HCT116 (cell line): Measurements from ENCODE around the gene ESPN. TPM values are rescaled to one million over a fixed set of nuclear protein-coding genes. Genes with fewer than 3 reads are reported as not detected.

Experiments
- ATAC-seq: fragments of 200-7000 bp; cut with Tn5 transposase; 2 replicates; pipeline ENCODE4 v1.9.1; 2020; ENCODE audit warnings: mild to moderate bottlenecking, moderate library complexity
- BruUV-seq: library from RNA; stranded (reverse); fragments of 400-500 nt; replicated peaks from 2 replicates; lab custom pipeline; 2021; lab: Mats Ljungman, UMichigan
- CTCF ChIA-PET: fragments of 300-600 bp; sonication (Branson Sonifier 250); formaldehyde crosslinking; loops from one replicate; lab custom pipeline; 2021; ENCODE audit warnings: antibody characterized with exemption; lab: Charles Lee
- POLR2A ChIA-PET: fragments of 300-600, 350-600 bp; sonication (Branson Sonifier 250); formaldehyde crosslinking; loops from one replicate; lab custom pipeline; 2021; ENCODE audit warnings: antibody characterized with exemption; lab: Charles Lee
- RAD21 ChIA-PET, 2 experiments: fragments of 300-600 bp; sonication (Branson Sonifier 250); formaldehyde crosslinking; loops; one replicate each; lab custom pipeline; 2023; ENCODE audit warnings: low total read pairs in 2 of 2; ENCODE audit not compliant: uncharacterized antibody in 2 of 2, unreplicated experiment in 2 of 2, low non-redundant PET in 1 of 2; lab: Charles Lee
- DNase-seq: peaks from one replicate; pipeline ENCODE4 v3.0.0-alpha.2; 2010; ENCODE audit warnings: low read depth, low spot score
- H2AFZ ChIP-seq: fragments of 200-600 bp; shearing (Covaris generic), sonication (generic); 2 replicates; pipeline ENCODE4 v1.6.1; 2017; ENCODE audit warnings: low read depth, mixed run types, mixed read lengths, antibody characterized with exemption, low read length; ENCODE audit not compliant: poor library complexity, severe bottlenecking
- H3K27ac ChIP-seq: 2 replicates; pipeline ENCODE4 v1.5.1; 2012; ENCODE audit warnings: low read depth, low read length
- H3K27me3 ChIP-seq: fragments of 200-600 bp; sonication (generic); 2 replicates; pipeline ENCODE4 v1.6.1; 2016; ENCODE audit warnings: mixed run types, low read length, mixed read lengths; ENCODE audit not compliant: insufficient read depth
- H3K36me3 ChIP-seq, 2 experiments: fragments of 200-500 bp in 1 of 2; fragments of 200-600 bp in 1 of 2; sonication (Bioruptor generic) in 1 of 2; sonication (generic) in 1 of 2; 2 replicates each; pipeline versions ENCODE4 v1.5.1 to v1.6.1; 2014 to 2016; ENCODE audit warnings: low read length in 2 of 2, inconsistent platforms in 1 of 2, mixed read lengths in 1 of 2, mixed run types in 1 of 2; ENCODE audit not compliant: insufficient read depth in 2 of 2, control insufficient read depth in 1 of 2
- H3K4me1 ChIP-seq, 2 experiments: fragments of 200-600 bp in 1 of 2; sonication (generic) in 1 of 2; 2 replicates each; pipeline versions ENCODE4 v1.5.1 to v1.6.1; 2012 to 2017; ENCODE audit warnings: low read length in 2 of 2, inconsistent platforms in 1 of 2, mild to moderate bottlenecking in 1 of 2, mixed read lengths in 1 of 2, mixed run types in 1 of 2, moderate library complexity in 1 of 2; ENCODE audit not compliant: insufficient read depth in 2 of 2, control insufficient read depth in 1 of 2
- H3K4me2 ChIP-seq: fragments of 200-600 bp; sonication (generic); 2 replicates; pipeline ENCODE4 v1.6.1; 2017; ENCODE audit warnings: mixed run types, low read length, mixed read lengths
- H3K4me3 ChIP-seq, 2 experiments: fragments of 200-600 bp in 1 of 2; sonication (generic) in 1 of 2; replicated peaks in 1 of 2; 2 replicates each; pipeline ENCODE4 v1.5.1; 2011 to 2016; ENCODE audit warnings: low read length in 2 of 2, control low read depth in 1 of 2, low read depth in 1 of 2, mild to moderate bottlenecking in 1 of 2, mixed read lengths in 1 of 2, mixed run types in 1 of 2
- H3K79me2 ChIP-seq: fragments of 200-600 bp; sonication (generic); 2 replicates; pipeline ENCODE4 v1.6.1; 2017; ENCODE audit warnings: mild to moderate bottlenecking, mixed run types, low read length, moderate library complexity, mixed read lengths; ENCODE audit not compliant: insufficient read depth
- H3K9ac ChIP-seq: fragments of 200-600 bp; sonication (generic); 2 replicates; pipeline ENCODE4 v1.6.1; 2016; ENCODE audit warnings: low read length, mixed read lengths
- H3K9me2 ChIP-seq: fragments of 200-600 bp; sonication (generic), shearing (Covaris generic); 2 replicates; pipeline ENCODE4 v1.6.1; 2017; ENCODE audit warnings: mixed run types, mild to moderate bottlenecking, moderate library complexity; ENCODE audit not compliant: insufficient read depth
- H3K9me3 ChIP-seq, 2 experiments: fragments of 200-500 bp in 1 of 2; fragments of 200-600 bp in 1 of 2; sonication (Bioruptor generic) in 1 of 2; sonication (generic) in 1 of 2; 2 replicates each; pipeline ENCODE4 v1.6.1; 2014 to 2017; ENCODE audit warnings: low read length in 2 of 2, mixed read lengths in 2 of 2, inconsistent platforms in 1 of 2, low read depth in 1 of 2, mild to moderate bottlenecking in 1 of 2, mixed run types in 1 of 2, moderate library complexity in 1 of 2; ENCODE audit not compliant: control insufficient read depth in 1 of 2, insufficient read depth in 1 of 2
- H4K20me1 ChIP-seq: fragments of 200-600 bp; sonication (generic), shearing (Covaris generic); 2 replicates; pipeline ENCODE4 v1.6.1; 2017; ENCODE audit warnings: mixed run types, mild to moderate bottlenecking, moderate library complexity; ENCODE audit not compliant: insufficient read depth
- CEBPB ChIP-seq: IDR thresholded peaks from 2 replicates; pipeline ENCODE4 v1.6.1; 2012; ENCODE audit warnings: low read depth
- CTCF ChIP-seq, 3 experiments: fragments of 200-600 bp in 1 of 3; sonication (generic) in 1 of 3; IDR thresholded peaks in 2 of 3; conservative IDR thresholded peaks in 1 of 3; 2 replicates each; pipeline ENCODE4 v1.5.1; 2012 to 2017; ENCODE audit warnings: low read depth in 2 of 3, low read length in 2 of 3, antibody characterized with exemption in 1 of 3, borderline replicate concordance in 1 of 3, control low read depth in 1 of 3, mild to moderate bottlenecking in 1 of 3, mixed read lengths in 1 of 3, mixed run types in 1 of 3, moderate library complexity in 1 of 3; ENCODE audit not compliant: insufficient read depth in 1 of 3
- EGR1 ChIP-seq: IDR thresholded peaks from 2 replicates; pipeline ENCODE4 v1.6.1; 2012; ENCODE audit warnings: low read depth
- ELF1 ChIP-seq: IDR thresholded peaks from 2 replicates; pipeline ENCODE4 v1.6.1; 2012; ENCODE audit warnings: low read depth, borderline replicate concordance
- EZH2 ChIP-seq: fragments of 200-600 bp; sonication (generic); IDR thresholded peaks from 2 replicates; pipeline ENCODE4 v1.6.1; 2017; ENCODE audit warnings: antibody characterized with exemption, mixed run types
- EZH2phosphoT487 ChIP-seq: fragments of 200-600 bp; IDR thresholded peaks from 2 replicates; pipeline ENCODE4 v1.6.1; 2018; ENCODE audit warnings: antibody characterized with exemption, borderline replicate concordance
- FOSL1 ChIP-seq: IDR thresholded peaks from 2 replicates; pipeline ENCODE4 v1.6.1; 2012; ENCODE audit warnings: low read depth
- JUND ChIP-seq: IDR thresholded peaks from 2 replicates; pipeline ENCODE4 v1.6.1; 2012
- POLR2A ChIP-seq: IDR thresholded peaks from 2 replicates; pipeline ENCODE4 v1.7.0; 2011; ENCODE audit warnings: borderline replicate concordance; ENCODE audit not compliant: insufficient read depth, insufficient read length; ENCODE audit errors: extremely low read depth
- POLR2AphosphoS5 ChIP-seq: IDR thresholded peaks from 2 replicates; pipeline ENCODE4 v1.6.1; 2011; ENCODE audit warnings: mild to moderate bottlenecking, low read depth, low read length, moderate library complexity
- RAD21 ChIP-seq: IDR thresholded peaks from 2 replicates; pipeline ENCODE4 v1.6.1; 2012; ENCODE audit warnings: low read depth, mild to moderate bottlenecking
- REST ChIP-seq: IDR thresholded peaks from 2 replicates; pipeline ENCODE4 v1.6.1; 2012; ENCODE audit warnings: low read depth
- SRF ChIP-seq: IDR thresholded peaks from 2 replicates; pipeline ENCODE4 v1.6.1; 2012; ENCODE audit warnings: low read depth
- TCF7L2 ChIP-seq: IDR thresholded peaks from 2 replicates; pipeline ENCODE4 v1.7.0; 2011; ENCODE audit warnings: borderline replicate concordance, inconsistent platforms; ENCODE audit not compliant: insufficient read depth, insufficient read length; ENCODE audit errors: extremely low read depth
- YY1 ChIP-seq: IDR thresholded peaks from 2 replicates; pipeline ENCODE4 v1.6.1; 2011; ENCODE audit warnings: low read length, low read depth, moderate library complexity, mild to moderate bottlenecking; ENCODE audit not compliant: insufficient replicate concordance; ENCODE audit errors: extremely low read depth
- ZFX ChIP-seq: fragments of 450-650 bp; IDR thresholded peaks from 2 replicates; pipeline ENCODE4 v1.6.1; 2017
- ZNF274 ChIP-seq: fragments of 200-500 bp; sonication (Bioruptor generic); IDR thresholded peaks from 2 replicates; pipeline ENCODE4 v1.6.1; 2014; ENCODE audit warnings: mild to moderate bottlenecking, low read depth, low read length, inconsistent platforms
- intact Hi-C: fragments of 100-400 bp; cut with micrococcal nuclease; formaldehyde crosslinking; loops from 2 replicates; pipeline ENCODE4 v1.10.0; 2022
- total RNA-seq: library from RNA; stranded (reverse); gene quantifications from one replicate; pipeline ENCODE4 v1.2.1, GENCODE V29; 2021; ENCODE audit not compliant: unreplicated experiment
- TF ChIP-seq, protein P1 (sequence below): IDR thresholded peaks from 2 replicates; pipeline ENCODE4 v1.6.1; 2011; ENCODE audit warnings: mild to moderate bottlenecking, low read length, moderate library complexity; ENCODE audit not compliant: insufficient replicate concordance; ENCODE audit errors: extremely low read depth
- TF ChIP-seq, protein P2 (sequence below): IDR thresholded peaks from 2 replicates; pipeline ENCODE4 v1.6.1; 2012
- TF ChIP-seq, protein P3 (sequence below): IDR thresholded peaks from 2 replicates; pipeline ENCODE4 v1.6.1; 2012

The ESPN gene
- total RNA-seq, 1 experiment from 2014 or later = 114 TPM

GRCh38 chr1:6416295-6416656 lies 8.3 kb upstream of the ESPN start:
- ChIA-PET CTCF (interaction anchor here (1.2 kb wide), 1 partner anchor 169 kb away, joined by 3 read pairs; no protein-coding TSS in a partner anchor), POLR2A (no interaction called here), RAD21 (no interaction called here)
- TF ChIP-seq EGR1 = no peak
- TF ChIP-seq FOSL1 = no peak
- TF ChIP-seq CTCF (IDR thresholded peaks at IDR 0.05 in 2 of 3, conservative IDR thresholded peaks at IDR 0.05 in 1 of 3; ENCODE audit: borderline replicate concordance in 1 of 3, insufficient read depth in 1 of 3, low read depth in 2 of 3, low read length in 2 of 3) = no peak
- TF ChIP-seq YY1 = no peak
- TF ChIP-seq, protein P1, sequence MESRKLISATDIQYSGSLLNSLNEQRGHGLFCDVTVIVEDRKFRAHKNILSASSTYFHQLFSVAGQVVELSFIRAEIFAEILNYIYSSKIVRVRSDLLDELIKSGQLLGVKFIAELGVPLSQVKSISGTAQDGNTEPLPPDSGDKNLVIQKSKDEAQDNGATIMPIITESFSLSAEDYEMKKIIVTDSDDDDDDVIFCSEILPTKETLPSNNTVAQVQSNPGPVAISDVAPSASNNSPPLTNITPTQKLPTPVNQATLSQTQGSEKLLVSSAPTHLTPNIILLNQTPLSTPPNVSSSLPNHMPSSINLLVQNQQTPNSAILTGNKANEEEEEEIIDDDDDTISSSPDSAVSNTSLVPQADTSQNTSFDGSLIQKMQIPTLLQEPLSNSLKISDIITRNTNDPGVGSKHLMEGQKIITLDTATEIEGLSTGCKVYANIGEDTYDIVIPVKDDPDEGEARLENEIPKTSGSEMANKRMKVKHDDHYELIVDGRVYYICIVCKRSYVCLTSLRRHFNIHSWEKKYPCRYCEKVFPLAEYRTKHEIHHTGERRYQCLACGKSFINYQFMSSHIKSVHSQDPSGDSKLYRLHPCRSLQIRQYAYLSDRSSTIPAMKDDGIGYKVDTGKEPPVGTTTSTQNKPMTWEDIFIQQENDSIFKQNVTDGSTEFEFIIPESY = no peak
- no peak for TF ChIP-seq ZNF274
- TF ChIP-seq SRF = no peak
- TF ChIP-seq, protein P2, sequence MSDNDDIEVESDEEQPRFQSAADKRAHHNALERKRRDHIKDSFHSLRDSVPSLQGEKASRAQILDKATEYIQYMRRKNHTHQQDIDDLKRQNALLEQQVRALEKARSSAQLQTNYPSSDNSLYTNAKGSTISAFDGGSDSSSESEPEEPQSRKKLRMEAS = no peak
- no peak for TF ChIP-seq ZFX
- TF ChIP-seq ELF1 = no peak
- no peak for TF ChIP-seq POLR2AphosphoS5
- no peak for TF ChIP-seq RAD21
- TF ChIP-seq, protein P3, sequence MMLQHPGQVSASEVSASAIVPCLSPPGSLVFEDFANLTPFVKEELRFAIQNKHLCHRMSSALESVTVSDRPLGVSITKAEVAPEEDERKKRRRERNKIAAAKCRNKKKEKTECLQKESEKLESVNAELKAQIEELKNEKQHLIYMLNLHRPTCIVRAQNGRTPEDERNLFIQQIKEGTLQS = no peak
- no peak for TF ChIP-seq REST
- no peak for TF ChIP-seq JUND
- TF ChIP-seq POLR2A = no peak
- TF ChIP-seq TCF7L2 = no peak
- no peak for TF ChIP-seq EZH2
- no peak for TF ChIP-seq CEBPB
- TF ChIP-seq EZH2phosphoT487 = no peak
- DNase-seq = no peak
- intact Hi-C loops = no loop called here
- H3K4me1 ChIP-seq = peaks cover 32 to 70% of the 10 kb centered on the region in 2 experiments
- BruUV-seq = no TSS peak
- no peaks in the 10 kb centered on the region for H3K27me3 ChIP-seq
- no peaks in the 10 kb centered on the region for H3K9me2 ChIP-seq
- H3K4me2 ChIP-seq = peak overlapping the region; percentile 23; the same call in 1 of the 2 replicates
- H3K9me3 ChIP-seq = no peaks in the 10 kb centered on the region
- H3K4me3 ChIP-seq = no peak overlapping the region
- H3K36me3 ChIP-seq = no peaks in the 10 kb centered on the region
- no peak for ATAC-seq
- H4K20me1 ChIP-seq = no peaks in the 10 kb centered on the region
- no peak overlapping the region for H3K9ac ChIP-seq
- no peaks in the 10 kb centered on the region for H3K79me2 ChIP-seq
- H2AFZ ChIP-seq = no peak overlapping the region
- no peak overlapping the region for H3K27ac ChIP-seq
